Endometrium (tissue), 2 donors: ENCODE measurements around the gene WNK1.
A peak's percentile ranks its signal among the peaks of the same experiment; 100 is the strongest.
"Not testable (repeated sequence)": the region's sequence is repeated elsewhere in the genome, so short reads cannot be mapped to it uniquely, and the experiment has no call there.

Experiments used
- FAIRE-seq: peaks from 2 replicates; lab custom pipeline; 2012; peaks lifted over from hg19 to GRCh38; lab: Jason Lieb, UNC
- donor health status: control.
- donor health status: control.

Gene WNK1

GRCh38 chr12:751999-752694 is at the start of gene WNK1:
Gene WNK1, plus strand, starts transcription at chr12:752579. Its CDS starts 987 bp downstream, at chr12:753566.
- peak; percentile 80 for FAIRE-seq

DNA sequence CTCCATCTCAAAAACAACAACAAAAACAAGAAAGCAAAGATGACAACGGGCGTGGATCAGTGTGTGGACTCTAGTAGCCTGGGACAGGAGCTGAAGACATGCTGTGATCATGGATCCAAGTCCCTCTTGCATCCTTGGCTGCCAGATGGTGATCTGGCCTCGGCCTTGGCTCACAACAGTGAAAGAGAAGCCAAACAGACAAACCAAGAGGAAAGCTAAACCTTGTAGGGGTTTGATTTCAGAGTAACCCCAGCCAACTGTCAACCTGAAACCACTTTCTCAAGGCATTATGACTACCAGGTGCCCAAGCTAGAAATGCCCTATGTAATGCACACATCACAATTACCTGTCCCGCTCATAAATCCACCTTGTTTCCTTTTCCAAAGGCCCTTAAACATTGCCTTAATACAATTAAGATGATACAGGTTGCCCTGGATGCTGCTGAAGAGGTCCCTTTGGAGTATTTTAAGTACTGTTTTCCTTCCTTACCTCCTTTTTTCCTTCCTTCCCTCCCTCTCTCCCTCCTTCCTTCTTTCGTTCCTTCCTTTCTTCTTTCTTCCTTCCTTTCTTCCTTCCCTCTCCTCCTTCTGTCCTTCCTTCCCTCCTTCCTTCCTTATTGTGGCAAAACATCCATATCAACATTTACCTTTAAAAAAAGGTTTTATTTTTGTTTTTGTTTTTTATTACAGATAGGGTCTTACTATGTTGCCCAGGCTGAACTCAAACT is 47.7 kb upstream of the WNK1 start:
- no peak for FAIRE-seq

GRCh38 chr12:708084-708483 is 44.3 kb upstream of the WNK1 start:
- FAIRE-seq = not testable (repeated sequence)

DNA sequence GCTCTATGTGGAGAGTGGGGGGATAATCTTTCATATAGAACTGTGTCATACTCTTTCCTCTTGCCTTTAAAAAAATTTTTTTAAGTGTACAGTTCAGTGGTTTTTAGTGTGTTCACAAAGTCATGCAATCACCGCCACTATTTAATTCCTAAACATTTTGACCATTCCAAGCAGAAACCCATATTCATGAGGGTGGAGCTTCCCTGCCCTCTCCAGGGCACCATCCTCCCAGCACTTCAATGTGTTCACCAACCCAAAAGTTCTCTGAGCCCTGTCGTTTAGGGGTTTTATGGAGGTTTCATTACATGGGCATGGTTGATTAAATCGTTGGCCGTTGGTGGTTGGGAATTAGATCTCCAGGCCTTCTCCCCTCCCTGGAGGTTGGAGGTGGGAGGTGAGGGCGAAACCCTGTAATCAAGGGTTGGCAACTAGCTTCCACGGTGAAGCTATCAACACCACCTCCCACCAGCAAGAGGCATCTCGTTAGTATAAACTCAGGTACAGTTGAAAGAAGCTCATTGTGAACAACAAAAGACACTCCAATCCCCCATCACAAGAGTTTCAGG is 42.8 kb upstream of the WNK1 start:
- no peak for FAIRE-seq

DNA sequence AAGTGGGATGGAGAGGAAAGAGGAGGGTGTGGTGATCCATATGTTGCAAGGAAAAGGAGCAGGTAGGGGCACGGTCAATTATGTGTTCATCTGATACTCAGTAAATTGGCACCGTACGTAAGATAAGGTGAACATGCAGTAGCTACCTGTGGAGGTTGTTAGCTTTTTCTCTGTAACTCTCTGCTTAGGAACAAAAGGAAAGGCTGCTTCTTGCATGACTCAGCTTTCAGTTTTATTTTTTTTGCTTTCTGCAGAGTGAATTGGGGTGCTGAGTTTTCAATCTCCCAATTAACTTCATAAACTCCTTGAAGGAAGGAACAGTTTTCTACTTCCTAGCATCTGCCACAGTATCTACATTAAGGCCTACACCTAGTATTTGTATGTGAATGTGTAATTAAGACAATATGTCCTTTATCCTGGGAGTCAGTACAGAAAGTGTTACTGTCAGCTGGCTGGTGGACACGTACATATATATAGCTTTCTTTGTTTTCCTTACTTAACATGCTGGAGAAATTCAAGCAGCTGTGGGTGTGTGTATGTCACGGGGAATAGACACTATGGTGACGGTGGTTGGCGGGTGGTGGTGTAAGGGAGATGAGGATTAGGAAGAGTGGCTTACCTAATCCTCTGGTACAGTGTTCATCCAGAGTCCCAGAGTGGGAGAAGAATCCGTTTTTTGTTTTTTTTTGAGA is 40.1 kb upstream of the WNK1 start:
- FAIRE-seq = no peak

GRCh38 chr12:713281-713875 is 39.0 kb upstream of the WNK1 start:
- no peak for FAIRE-seq

- FAIRE-seq = no peak
Measured at GRCh38 chr12:716506-716905, 35.9 kb upstream of the WNK1 start.

- no peak for FAIRE-seq
Measured at GRCh38 chr12:718756-719102, 33.6 kb upstream of the WNK1 start.

GRCh38 chr12:720231-720941 is 32.0 kb upstream of the WNK1 start:
- no peak for FAIRE-seq

GRCh38 chr12:724194-724855 is 28.1 kb upstream of the WNK1 start:
- no peak for FAIRE-seq

- no peak for FAIRE-seq
Measured at GRCh38 chr12:725076-725475, 27.3 kb upstream of the WNK1 start.

DNA sequence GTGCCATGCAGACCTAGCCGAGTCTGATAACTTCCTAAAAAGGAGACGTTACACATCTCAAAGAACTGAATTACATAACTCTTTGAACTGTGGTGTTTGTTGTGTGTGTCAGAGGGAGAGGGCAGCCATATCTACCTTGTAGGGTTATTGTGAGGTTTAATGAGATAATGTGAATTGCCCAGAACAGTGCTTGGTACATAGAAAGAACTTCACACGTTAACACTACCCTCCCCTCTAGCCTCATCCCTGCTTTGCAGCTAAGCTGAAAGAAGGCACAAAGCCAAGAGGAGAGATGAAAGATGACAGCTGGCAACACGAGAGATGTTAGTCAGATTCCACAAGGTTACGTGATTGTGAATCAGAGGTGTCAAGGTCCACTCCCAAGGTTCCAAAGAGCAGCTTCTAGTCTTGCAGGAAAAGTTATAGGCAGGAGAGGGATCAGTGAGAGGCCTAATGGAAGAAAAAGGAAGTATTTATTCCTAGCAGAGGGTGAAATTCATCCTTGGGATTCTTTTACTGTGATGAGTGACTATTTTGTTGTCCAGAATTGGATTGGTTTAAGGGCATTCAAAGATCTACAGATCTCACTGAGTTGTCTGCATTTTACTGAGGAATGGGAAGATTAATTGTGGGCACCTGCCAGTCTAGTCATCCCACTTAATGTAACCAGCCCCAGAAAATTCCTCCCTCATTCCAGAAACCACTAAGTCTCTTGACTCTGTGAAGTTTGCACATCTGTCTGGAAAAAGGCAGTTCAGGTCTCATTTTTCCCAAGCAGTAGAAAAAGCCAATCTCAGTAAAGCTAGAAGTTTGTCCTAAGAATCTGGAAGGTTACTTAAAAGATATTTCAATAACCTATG is 25.9 kb upstream of the WNK1 start:
- FAIRE-seq = no peak

DNA sequence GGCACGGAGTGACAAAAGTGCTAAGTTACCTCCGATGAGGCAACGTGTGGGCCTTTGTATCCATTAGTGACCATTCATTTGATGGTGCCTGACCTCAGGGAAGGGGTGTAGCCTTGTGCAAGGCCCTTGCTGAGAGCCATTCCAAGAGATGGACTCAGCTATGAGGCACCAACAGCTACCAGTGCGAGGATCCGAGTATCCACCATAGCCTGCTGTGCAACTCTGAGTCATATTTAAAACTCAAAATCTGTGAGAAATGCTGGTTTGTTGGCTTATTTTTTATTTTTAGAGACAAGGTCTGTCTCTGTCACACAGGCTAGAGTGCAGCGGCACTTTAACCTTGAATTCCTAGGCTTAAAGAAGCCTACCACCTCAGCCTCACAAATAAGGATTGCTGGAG is 25.1 kb upstream of the WNK1 start:
- no peak for FAIRE-seq

DNA sequence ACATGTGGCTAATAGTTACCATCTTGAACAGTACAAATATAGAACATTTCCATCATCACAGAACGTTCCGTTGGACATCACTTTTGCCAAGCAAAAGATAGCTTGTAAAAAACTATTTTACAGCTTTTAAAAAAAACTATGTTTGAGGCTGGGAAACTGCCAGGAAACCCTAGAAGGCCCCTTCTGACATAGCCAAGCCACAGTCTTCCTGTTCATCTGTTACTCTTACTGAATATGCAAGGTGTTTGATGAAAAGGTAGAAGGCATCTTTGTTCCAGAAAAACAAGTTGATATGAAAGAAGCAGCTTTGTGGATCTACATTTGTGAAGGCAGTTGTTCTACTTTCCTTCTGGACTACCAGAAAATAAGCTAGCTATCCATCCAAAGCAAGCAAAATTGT is 23.6 kb upstream of the WNK1 start:
- no peak for FAIRE-seq

GRCh38 chr12:729221-729620 is 23.2 kb upstream of the WNK1 start:
- FAIRE-seq = no peak

DNA sequence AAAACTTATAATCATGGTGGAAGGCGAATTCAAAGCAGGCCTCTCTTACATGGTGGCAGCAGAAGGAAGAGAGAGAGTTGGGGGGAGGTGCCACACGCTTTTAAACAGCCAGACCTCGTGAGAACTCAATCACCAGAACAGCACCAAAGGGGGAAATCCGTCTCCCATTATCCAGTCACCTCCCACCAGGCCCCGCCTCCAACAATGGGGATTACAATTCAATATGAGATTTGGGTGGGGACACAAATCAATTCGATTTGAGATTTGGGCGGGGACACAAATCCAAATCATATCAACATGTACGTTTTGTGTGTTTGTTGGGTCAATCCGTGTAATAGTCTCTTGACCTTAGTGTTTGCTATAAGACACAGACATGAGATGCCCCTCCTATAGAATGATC is 21.8 kb upstream of the WNK1 start:
- FAIRE-seq = no peak

DNA sequence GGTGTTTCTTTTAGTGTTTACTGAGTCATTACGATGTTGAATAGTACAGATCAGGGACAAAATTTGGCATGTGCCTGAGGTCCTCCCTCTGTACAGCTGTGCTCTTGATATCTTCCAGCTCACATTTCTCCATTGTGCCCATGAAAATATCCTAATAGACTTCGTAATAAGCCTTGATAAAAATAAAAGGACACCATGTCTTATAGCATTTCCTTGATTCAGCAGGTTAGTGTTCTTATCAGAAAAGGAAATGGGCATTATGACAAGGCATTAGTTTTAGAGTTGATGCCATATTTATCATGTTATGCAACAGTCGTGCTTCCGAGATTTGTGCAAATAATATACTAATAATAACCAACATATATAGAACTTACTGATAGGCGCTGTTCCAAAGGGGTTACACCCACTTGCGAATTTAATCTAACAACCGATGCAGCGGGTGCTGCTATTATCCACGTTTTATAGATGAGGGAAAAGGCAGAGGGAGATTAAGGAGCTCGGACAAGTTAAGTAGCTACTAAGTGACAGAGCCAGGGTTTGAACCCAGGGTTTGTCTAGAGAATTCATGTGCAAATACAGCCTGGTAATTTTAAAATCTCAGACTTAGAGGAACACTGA is 15.1 kb upstream of the WNK1 start:
- no peak for FAIRE-seq

DNA sequence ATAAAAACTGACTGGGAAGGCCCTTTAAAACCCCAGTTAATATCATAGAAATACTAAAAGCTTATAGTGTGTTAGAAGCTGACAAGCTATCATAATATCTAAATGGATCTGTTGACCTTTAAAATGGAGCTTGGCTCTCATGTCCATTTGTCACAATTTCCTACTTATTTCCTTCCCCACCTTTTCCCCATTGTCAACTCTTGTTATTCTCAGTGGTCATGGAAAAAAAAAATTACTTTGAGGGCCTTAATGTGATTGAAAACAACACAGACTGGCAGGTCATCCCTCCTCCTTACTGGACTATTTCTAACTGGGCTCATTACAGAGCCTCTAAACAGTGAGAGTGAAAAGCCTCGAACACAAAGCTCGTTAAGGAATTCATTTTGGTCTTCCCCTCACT is 13.7 kb upstream of the WNK1 start:
- FAIRE-seq = no peak

DNA sequence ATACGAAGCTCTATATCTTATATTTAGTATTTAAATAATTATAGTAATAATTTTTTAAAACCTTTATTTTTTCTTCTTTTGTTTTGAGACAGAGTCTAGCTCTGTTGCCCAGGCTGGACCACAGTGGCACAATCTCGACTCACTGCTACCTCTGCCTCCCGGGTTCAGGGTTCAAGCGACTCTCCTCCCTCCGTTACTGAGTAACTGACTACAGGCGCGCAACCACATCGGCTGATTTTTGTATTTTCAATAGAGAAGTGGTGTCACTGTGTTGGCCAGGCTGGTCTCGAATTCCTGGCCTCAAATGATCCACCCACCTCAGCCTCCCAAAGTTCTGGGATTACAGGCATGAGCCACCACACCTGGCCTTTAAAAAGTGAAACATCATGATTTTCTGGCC is 13.0 kb upstream of the WNK1 start:
- FAIRE-seq = no peak

GRCh38 chr12:740921-741320 is 11.5 kb upstream of the WNK1 start:
- no peak for FAIRE-seq
